PFSK-1 (cell line): ENCODE measurements around the gene TMEM163.

Source experiments
- POLR2AphosphoS5 ChIP-seq: IDR thresholded peaks from 2 replicates; pipeline ENCODE4 v1.6.1; 2012; ENCODE audit warnings: low read depth, mild to moderate bottlenecking, control low read depth, low read length, moderate library complexity
- REST ChIP-seq, 2 experiments: IDR thresholded peaks; 2 replicates each; pipeline versions ENCODE4 v1.6.1 to v1.8.0; 2011 to 2012; ENCODE audit warnings: low read depth in 2 of 2, low read length in 2 of 2, control low read depth in 1 of 2, inconsistent platforms in 1 of 2, mild to moderate bottlenecking in 1 of 2, moderate library complexity in 1 of 2; ENCODE audit not compliant: insufficient read depth in 1 of 2

- TF ChIP-seq REST (IDR thresholded peaks at IDR 0.05; ENCODE audit: insufficient read depth in 1 of 2, low read depth in 2 of 2, low read length in 2 of 2) = no peak
- no peak for TF ChIP-seq POLR2AphosphoS5
Observed at GRCh38 chr2:134416637-134417036, 302.2 kb downstream of the TMEM163 start.
